HG03039 (cell line): ENCODE measurements around the gene CFAP97D1.
"Not testable (repeated sequence)": the region's sequence is repeated elsewhere in the genome, so short reads cannot be mapped to it uniquely, and the experiment has no call there.

Experiments used
- ATAC-seq: cut with Tn5 transposase; IDR thresholded peaks from one replicate; pipeline ENCODE4 v1.9.1; 2021; ENCODE audit warnings: mild to moderate bottlenecking, moderate library complexity; ENCODE audit not compliant: unreplicated experiment

The CFAP97D1 gene

DNA sequence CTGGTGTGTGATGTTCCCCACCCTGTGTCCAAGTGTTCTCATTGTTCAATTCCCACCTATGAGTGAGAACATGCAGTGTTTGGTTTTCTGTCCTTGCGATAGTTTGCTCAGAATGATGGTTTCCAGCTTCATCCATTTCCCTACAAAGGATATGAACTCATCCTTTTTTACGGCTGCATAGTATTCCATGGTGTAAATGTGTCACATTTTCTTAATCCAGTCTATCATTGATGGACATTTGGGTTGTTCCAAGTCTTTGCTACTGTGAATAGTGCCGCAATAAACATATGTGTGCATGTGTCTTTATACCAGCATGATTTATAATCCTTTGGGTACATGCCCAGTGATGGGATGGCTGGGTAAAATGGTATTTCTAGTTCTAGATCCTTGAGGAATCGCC is 12.4 kb downstream of the CFAP97D1 start:
- not testable (repeated sequence) for ATAC-seq

DNA sequence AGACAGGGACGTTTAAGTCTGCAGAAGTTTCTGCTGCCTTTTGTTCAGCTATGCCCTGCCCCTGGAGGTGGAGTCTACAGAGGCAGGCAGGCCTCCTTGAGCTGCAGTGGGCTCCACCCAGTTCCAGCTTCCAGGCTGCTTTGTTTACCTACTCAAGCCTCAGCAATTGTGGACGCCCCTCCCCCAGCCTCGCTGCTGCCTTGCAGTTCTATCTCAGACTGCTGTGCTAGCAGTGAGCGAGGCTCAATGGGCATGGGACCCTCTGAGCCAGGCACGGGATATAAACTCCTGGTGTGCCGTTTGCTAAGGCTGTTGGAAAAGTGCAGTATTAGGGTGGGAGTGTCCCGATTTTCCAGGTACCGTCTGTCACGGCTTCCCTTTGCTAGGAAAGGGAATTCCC is 17.8 kb downstream of the CFAP97D1 start:
- ATAC-seq: not testable (repeated sequence)

DNA sequence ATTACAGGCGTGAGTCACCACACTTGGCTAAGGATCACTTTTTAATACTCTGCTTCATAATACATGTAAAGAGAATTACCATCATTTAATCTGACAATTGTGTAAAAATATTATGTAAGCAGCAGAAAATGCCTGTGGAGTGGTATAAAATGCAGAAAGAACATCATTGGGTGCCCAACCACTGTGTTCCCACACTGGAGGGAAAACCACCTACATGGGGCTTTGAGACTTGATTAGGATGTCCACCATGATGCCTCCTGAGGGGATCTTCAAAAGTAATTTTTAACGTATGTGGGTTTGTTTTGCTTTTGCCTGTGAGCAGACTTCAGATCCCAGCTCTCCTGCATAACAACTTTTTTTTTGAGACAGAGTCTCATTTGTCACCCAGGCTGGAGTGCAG is 18.8 kb downstream of the CFAP97D1 start:
- no peak for ATAC-seq

GRCh38 chr17:43800736-43801135 is 20.5 kb downstream of the CFAP97D1 start:
- no peak for ATAC-seq

GRCh38 chr17:43801844-43802243 is 21.6 kb downstream of the CFAP97D1 start:
- no peak for ATAC-seq

DNA sequence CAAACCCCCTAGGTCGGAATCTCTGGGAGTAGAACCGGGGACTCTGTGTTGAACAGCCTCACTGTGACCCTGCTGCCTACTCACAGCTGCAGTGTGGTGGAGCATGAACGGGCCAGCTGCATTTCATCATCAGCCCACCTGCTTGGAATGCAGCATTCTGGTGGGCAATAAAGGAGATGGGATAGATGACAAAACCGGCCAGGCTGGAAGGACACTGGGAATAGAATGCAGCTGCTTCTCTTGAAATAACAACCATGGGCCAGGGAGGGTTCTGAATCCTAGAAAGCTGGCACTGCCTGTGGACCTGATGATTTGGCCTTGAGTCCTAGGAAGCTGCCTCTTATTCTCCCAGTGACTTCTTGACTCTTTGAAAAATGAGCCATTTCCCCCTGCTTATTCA is 23.5 kb downstream of the CFAP97D1 start:
- no peak for ATAC-seq

GRCh38 chr17:43805117-43805516 is 24.9 kb downstream of the CFAP97D1 start:
- ATAC-seq: no peak

DNA sequence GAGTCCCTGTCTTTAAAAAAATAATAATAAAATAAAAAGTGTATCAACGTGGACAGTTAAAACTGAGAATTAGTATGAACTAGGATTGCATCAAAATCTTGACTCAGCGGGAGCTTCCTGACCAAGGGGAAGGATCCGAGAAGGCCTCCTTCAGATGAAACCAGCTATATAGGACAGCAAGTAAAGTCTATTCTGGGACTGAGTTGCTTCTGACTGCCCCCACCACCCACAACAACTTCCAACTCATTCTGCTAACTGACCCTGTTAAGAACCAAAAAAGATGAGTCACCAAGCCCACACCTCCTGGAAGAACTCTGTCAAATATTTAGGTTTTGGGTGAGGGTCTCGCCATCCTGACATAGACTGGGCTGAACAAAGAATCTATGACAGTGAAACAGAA is 27.8 kb downstream of the CFAP97D1 start:
- no peak for ATAC-seq

DNA sequence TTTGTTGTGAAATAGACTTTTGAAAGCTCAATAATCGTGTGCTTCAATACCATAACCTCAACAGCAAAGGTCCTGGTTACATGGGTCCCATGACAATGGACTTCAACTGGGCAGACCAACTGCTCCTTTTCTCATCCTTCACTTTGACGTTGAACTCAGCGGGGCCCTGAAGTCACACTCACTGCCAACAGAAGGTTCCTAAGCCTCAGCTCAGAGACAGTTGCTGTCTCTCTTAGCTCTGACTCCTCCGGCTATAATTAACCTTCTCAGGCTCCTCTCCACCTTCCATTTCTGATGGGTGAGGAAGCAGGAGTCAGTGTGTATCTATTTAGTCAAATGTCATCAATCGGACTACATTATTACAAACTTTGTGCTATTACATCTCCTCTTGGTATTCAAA is 28.9 kb downstream of the CFAP97D1 start:
- no peak for ATAC-seq

GRCh38 chr17:43810226-43810715 is 30.0 kb downstream of the CFAP97D1 start:
- ATAC-seq: no peak

DNA sequence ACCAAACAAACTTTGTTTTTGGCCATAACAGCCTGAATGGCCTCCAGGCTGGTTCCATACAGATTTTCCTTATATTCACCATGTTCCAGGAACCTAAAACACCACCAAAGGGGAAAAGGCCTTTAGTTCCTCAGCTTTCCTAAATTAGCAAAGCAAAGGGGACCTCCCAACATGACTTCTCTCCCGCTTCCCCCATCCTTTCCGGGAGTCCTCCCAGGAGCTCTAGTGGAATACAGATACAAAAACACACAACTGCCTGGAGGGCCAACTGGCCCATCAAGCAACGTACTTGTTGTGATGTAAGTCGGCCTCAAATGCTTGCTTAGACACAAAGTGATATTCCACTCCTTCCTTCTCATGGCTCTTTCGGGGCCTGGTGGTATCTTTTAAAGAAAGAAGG is 30.6 kb downstream of the CFAP97D1 start:
- ATAC-seq: no peak

GRCh38 chr17:43812396-43813265 is 32.4 kb downstream of the CFAP97D1 start:
- no peak for ATAC-seq

- no peak for ATAC-seq
These were observed 33.2 kb downstream of the CFAP97D1 start for GRCh38 chr17:43813386-43813785.

GRCh38 chr17:43814026-43814425 is 33.8 kb downstream of the CFAP97D1 start:
- no peak for ATAC-seq

- no peak for ATAC-seq
These were observed 34.5 kb downstream of the CFAP97D1 start for GRCh38 chr17:43814714-43815113.

GRCh38 chr17:43816336-43817320 is 36.4 kb downstream of the CFAP97D1 start:
- ATAC-seq: no peak

GRCh38 chr17:43817826-43818225 is 37.6 kb downstream of the CFAP97D1 start:
- ATAC-seq: no peak

- no peak for ATAC-seq
These were observed 38.7 kb downstream of the CFAP97D1 start for GRCh38 chr17:43818966-43819365.

DNA sequence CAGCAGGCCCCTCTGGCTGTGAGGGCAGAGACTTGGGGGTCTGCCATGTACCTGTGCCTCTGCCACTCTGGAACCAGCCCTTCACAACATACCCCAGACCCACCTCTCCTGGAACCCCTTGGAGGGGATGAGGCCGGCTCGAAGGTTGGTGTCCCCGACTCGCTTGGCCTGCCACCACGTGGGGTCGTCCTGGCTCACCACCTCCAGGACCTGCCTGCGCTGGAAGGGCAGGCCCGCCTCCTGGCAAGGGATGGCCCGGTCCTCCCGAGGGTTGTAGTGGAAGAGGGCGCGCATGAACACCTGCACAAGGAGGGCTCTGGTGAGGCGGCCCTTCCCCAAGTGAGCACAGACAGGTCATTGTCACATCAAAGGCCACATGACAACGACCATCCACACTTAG is 40.5 kb downstream of the CFAP97D1 start:
- no peak for ATAC-seq

DNA sequence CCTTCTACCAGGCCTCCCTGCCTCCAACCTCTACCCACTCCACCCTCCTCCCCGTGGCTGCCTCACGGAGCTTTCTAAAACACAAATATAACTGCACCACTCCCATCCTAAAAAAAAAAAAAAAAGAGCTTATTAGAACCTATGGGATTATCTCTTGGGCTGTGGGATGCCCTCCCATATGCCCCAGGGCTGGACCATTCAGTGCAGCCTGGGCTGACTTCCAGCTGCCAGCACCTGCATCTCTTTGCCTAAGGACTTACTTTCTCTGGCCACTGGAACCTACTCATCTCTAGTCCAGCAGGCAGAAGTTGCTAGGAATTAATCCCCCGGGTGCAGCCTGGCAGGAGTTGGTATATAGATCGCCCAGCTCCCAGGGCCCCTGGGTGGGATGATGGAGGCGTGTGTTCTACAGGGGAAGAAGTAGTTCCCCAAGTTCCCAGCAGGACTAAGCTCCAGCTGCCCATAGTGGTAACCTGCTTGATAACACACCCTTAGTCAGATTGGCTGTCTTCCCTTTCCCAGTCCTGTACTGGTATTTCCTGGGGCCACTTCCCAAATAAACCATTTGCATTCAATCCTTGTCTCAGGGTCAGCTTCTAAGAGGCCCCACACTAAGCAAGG is 42.4 kb downstream of the CFAP97D1 start:
- ATAC-seq: no peak
